Cerebellar nuclear complex (tissue), 1 donor: Measurements from ENCODE around the gene STAT5A.
"Not testable (repeated sequence)": the region's sequence is repeated elsewhere in the genome, so short reads cannot be mapped to it uniquely, and the experiment has no call there.

Experiments used
- DNase-seq, 2 experiments: peaks; one replicate each; lab custom pipeline; 2025; lab: John Stamatoyannopoulos, UW

STAT5A gene

GRCh38 chr17:42285346-42286050 lies 2.8 kb upstream of the STAT5A start:
- DNase-seq, result no peak

GRCh38 chr17:42286411-42287221 lies 1.7 kb upstream of the STAT5A start:
- DNase-seq, result no peak

- no peak for DNase-seq
Observed at GRCh38 chr17:42287305-42287976, 857 bp upstream of the STAT5A start.

- DNase-seq, result no peak
Observed at GRCh38 chr17:42288803-42289610, 709 bp downstream of the STAT5A start.

- no peak for DNase-seq
Observed at GRCh38 chr17:42289611-42290181, 1.4 kb downstream of the STAT5A start.

DNA sequence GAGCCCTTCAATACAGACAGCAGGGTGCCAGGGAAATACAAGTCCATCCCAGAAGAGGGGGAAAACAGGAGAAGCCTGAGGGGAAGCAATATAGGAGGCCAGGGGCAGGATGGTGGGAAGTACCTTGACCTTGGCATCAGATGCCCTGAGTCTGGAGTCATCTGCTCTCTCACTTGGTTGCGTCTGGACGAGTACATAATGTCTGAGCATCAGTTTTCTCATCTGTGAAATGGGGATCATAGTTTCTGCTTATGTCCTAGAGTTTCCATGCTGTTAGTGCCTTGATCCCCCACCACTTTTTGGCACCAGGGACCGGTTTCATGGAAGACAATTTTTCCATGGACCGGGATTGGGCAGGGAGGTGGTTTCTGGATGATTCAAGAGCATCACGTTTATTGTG lies 2.3 kb downstream of the STAT5A start:
- DNase-seq, result no peak

DNA sequence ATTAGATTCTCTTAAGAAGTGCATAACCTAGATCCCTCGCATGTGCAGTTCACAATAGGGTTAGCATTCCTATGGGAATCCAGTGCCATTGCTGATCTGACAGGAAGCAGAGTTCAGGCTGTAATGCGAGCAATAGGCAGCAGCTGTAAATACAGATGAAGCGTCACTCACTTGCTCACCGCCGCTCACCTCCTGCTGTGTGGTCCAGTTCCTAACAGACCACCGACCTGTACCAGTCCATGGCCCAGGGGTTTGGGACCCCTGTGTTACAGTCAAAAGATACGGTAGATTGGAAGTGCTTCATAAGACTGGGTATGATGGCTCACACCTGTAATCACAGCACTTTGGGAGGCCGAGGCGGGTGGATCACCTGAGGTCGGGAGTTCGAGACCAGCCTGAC lies 2.8 kb downstream of the STAT5A start:
- no peak for DNase-seq

GRCh38 chr17:42294469-42295398 lies 6.4 kb downstream of the STAT5A start:
- no peak for DNase-seq

GRCh38 chr17:42296012-42296411 lies 7.7 kb downstream of the STAT5A start:
- no peak for DNase-seq

DNA sequence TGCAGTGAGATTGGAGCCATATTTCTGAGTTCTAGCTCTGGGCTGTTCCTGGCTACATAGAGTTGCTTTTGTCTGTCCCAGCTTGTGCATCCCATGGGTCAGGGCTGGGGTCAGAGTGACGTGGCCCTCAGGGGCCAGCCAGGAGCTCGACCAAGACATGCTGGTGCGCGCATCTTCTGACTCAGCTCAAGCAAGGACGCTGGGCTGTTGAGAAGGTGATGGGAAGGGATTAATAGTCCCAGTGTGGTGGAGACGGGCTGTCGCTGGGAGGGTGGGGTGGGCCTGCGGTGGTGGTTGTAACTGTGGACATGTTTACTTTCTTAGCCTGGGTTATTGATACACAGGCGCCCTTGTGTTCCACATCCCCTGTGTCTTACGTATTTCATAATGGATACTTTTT lies 9.5 kb downstream of the STAT5A start:
- DNase-seq, result not testable (repeated sequence)

DNA sequence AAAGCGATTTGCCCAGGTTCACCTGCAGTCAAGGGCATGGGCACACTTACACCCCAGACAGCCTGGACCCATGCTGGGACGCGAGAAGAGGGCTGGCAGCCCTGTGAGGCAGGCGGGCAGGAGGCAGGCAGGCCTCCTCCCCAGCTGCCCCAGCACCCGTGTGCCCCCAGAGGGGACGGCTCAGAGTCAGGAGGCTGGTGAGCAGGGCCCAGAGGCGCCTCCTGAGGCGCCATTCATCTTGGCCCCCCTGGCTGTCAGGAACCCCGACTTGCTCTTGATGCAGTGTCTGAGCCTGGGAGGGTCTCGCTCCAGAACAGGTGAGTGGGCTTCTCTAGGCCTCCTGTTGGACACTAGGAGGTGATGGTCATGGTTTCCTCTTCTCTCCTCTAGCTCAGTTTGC lies 11.1 kb downstream of the STAT5A start:
- DNase-seq, result not testable (repeated sequence)

DNA sequence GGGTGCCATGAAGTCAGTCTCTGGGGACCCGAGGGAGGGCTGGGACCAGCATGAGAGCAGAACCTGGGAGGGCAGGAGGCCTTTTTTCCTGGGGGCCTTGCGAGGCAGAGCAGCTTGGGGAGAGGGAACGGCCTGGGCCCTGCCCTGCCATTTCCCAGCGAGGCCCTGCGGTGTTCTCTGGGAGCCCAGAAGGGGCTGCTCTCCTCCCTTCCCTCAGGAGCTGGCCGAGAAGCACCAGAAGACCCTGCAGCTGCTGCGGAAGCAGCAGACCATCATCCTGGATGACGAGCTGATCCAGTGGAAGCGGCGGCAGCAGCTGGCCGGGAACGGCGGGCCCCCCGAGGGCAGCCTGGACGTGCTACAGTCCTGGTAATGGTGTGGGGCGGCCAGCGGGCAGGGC lies 11.6 kb downstream of the STAT5A start:
- DNase-seq, result not testable (repeated sequence)

GRCh38 chr17:42301022-42301421 lies 12.7 kb downstream of the STAT5A start:
- DNase-seq, result no peak

GRCh38 chr17:42303694-42304093 lies 15.4 kb downstream of the STAT5A start:
- DNase-seq, result no peak

GRCh38 chr17:42304187-42305030 lies 16.1 kb downstream of the STAT5A start:
- no peak for DNase-seq

DNA sequence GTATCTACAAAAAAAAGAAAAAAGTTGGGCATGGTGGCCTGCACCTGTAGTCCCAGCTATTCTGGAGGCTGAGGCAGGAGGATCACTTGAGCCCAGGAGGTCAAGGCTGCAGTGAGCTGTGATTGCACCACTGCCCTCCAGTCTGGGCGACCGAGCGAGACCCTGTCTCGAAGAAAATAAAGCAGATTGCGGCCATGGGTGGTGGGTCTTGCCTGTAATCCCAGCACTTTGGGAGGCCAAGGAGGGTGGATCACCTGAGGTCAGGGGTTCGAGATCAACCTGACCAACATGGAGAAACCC lies 16.7 kb downstream of the STAT5A start:
- DNase-seq, result not testable (repeated sequence)

DNA sequence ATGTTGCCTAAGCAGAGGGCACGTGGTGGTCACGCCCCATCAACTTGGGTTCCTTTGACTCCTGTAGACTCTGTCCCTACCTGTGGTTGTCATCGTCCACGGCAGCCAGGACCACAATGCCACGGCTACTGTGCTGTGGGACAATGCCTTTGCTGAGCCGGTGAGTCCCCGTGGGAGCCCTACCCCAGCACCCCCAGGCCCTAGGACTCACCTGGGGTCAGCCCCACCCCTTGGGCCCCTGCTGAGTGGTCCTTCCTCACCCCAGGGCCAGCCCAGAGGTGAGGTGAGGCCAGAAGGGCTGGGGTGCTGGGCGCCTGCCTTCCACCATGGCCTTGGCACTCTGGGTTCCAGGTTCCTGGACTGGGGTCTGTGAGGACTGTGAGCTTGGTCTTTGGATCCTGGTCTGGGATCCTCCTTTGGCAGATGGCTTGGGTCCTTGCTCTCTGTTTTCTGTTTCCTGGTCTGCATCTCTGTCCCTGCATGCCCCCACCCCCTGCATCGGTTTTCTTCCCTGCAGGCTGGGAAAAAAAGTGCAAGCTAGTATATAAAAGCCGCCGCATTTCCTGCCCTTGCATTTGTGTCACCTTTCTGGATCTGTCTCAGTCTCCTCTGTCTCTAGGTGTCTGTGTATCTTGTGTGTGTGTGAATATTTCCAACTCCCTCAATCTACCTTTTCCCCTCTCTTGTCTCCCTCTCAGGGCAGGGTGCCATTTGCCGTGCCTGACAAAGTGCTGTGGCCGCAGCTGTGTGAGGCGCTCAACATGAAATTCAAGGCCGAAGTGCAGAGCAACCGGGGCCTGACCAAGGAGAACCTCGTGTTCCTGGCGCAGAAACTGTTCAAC lies 17.5 kb downstream of the STAT5A start:
- DNase-seq, result no peak

GRCh38 chr17:42306385-42306667 lies 18.0 kb downstream of the STAT5A start:
- no peak for DNase-seq

DNA sequence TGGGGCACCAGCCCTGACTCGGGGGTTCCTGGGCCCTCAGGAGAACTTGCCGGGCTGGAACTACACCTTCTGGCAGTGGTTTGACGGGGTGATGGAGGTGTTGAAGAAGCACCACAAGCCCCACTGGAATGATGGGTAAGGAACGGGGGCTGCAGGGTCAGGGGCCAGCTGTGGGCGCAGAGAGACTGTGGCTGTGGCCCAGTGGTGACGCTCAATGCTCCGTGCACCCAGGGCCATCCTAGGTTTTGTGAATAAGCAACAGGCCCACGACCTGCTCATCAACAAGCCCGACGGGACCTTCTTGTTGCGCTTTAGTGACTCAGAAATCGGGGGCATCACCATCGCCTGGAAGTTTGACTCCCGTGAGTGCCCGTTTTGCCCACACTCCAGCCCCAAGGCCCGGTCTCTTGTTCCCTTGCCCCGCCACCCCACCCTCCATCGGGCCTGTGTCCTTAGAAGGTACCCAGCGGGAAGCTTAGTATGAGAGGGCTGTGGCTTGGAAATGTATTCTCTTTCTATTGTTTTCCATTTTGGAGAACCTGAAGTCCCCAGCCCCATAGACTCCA lies 19.1 kb downstream of the STAT5A start:
- DNase-seq, result no peak
